NCI-H146 treated with DMSO at 0.1 percent for 48 hours (cell line): ENCODE measurements around the gene HBQ1.
"Not testable (repeated sequence)": the region's sequence is repeated elsewhere in the genome, so short reads cannot be mapped to it uniquely, and the experiment has no call there.

Experiments used
- DNase-seq: peaks from one replicate; lab custom pipeline; 2025; ENCODE audit not compliant: unreplicated experiment; lab: John Stamatoyannopoulos, UW

The HBQ1 gene

GRCh38 chr16:160242-160641 lies 20.0 kb upstream of the HBQ1 start:
- DNase-seq, result not testable (repeated sequence)

DNA sequence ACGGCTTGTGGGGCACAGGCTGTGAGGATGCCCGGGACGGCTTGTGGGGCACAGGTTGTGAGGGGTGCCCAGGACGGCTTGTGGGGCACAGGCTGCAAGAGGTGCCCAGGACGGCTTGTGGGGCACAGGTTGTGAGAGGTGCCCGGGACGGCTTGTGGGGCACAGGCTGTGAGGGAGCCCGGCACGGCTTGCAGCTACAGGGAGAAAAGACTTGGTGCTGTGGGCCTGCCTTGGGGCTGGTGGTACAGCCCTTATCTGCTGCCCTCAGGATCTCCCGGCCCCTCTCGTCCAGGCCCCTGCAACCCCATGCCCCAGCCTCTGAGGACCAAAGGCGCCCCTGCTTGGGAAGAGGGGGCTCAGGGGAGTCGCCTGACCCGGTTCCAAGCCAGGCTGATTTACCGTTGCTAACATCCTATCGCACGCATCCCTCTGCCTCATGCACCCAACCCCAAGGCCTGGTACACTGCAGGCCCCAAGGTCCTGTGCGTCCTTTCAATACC lies 19.5 kb upstream of the HBQ1 start:
- no peak for DNase-seq

GRCh38 chr16:162271-162991 lies 17.8 kb upstream of the HBQ1 start:
- DNase-seq, result no peak

DNA sequence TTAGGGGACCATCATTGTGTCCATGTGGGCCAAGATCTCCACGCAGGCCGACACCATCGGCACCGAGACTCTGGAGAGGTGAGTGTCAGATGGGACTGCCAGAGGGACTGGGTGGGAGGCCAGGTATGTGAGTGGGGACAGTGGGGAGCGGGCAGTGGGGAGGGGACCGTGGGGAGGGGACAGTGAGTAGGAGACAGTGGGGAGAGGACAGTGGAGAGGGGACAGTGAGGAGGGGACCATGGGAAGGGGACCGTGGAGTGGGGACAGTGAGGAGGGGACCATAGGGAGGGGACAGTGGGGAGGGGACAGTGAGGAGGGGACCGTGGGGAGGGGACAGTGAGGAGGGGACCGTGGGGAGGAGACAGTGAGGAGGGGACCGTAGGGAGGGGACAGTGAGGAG lies 17.1 kb upstream of the HBQ1 start:
- not testable (repeated sequence) for DNase-seq

- not testable (repeated sequence) for DNase-seq
These were observed 16.6 kb upstream of the HBQ1 start for GRCh38 chr16:163696-164095.

DNA sequence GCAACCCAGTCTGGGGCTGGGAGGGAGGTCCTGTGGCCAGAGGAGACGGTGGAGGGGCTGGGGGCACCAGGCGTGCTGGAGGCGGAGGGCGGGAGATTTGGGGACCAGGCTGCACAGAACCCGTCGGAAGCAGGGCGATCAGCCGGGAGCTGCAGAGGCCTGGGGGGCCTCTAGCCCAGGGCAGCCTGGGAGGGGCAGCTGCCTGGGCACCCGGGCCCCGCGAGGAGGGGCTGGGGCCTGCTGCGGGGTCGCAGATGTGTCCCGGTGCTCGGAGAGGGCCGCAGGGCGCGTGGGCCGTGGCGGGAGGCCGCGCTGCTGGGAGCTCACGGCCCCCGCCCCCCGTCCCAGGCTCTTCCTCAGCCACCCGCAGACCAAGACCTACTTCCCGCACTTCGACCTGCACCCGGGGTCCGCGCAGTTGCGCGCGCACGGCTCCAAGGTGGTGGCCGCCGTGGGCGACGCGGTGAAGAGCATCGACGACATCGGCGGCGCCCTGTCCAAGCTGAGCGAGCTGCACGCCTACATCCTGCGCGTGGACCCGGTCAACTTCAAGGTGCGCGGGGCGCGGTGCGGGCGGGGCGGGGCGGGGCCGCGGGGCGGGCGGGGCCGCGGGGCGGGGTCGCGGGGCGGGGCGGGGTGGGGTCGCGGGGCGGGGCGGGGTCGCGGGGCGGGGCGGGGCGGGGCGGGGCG lies 16.0 kb upstream of the HBQ1 start:
- DNase-seq, result not testable (repeated sequence)

GRCh38 chr16:164827-165538 lies 15.3 kb upstream of the HBQ1 start:
- no peak for DNase-seq

DNA sequence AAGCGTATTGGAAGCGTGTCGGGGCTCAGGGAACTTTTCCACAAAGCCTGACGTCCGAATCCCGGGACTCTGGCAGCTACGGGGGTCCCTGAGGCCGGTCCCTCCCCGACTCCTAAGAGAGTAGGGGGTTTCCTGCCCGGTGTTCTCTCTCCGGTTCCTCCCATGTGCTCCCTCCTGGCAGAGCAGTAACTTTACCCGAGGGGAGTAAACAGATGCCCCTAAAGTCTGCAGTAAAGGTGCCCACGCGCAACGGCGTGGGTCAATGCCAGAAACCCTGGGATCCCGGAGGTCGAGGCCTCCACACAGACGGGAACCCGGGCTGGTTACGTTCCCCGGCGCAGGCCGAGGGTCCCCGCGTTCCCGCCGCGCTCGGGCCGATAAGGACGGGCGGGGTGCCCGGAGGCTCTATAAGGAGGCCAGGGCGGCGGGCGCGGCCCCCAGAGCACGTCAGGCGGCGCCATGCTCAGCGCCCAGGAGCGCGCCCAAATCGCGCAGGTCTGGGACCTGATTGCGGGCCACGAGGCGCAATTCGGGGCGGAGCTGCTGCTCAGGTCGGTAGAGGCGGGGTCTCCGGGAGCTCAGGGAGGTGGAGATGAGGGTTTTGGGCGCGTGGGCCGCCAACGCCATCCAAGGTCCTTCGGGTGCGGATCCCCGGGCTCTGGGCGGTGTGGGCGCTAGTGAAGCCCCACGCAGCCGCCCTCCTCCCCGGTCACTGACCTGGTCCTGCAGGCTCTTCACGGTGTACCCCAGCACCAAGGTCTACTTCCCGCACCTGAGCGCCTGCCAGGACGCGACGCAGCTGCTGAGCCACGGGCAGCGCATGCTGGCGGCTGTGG lies 14.5 kb upstream of the HBQ1 start, which contains the start of gene HBM:
Gene HBM, plus strand, starts transcription at position 440 of the 836 bp plus-strand sequence. Its CDS starts 20 bp downstream, at position 460.
- no peak for DNase-seq

DNA sequence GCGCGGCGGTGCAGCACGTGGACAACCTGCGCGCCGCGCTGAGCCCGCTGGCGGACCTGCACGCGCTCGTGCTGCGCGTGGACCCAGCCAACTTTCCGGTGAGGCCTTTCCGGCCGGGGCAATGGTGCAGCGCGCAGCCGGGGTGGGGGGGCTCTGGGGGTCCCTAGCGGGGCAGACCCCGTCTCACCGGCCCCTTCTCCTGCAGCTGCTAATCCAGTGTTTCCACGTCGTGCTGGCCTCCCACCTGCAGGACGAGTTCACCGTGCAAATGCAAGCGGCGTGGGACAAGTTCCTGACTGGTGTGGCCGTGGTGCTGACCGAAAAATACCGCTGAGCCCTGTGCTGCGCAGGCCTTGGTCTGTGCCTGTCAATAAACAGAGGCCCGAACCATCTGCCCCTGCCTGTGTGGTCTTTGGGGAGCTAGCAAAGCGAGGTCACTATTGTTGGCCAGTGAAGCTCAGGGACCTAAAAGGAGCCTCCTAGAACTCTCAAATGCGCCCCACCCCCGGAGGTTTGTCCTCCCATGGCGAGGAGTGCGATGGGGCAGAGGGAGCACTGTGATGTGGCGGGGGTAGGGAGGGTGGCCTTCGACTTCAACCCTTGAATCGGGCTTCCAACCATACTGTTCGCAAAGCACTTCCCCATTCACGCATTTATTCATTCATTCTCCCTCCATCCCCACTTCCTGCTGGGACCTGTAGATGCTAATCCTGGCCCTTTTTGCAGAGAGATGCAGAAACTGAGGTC lies 13.7 kb upstream of the HBQ1 start:
- DNase-seq, result no peak

DNA sequence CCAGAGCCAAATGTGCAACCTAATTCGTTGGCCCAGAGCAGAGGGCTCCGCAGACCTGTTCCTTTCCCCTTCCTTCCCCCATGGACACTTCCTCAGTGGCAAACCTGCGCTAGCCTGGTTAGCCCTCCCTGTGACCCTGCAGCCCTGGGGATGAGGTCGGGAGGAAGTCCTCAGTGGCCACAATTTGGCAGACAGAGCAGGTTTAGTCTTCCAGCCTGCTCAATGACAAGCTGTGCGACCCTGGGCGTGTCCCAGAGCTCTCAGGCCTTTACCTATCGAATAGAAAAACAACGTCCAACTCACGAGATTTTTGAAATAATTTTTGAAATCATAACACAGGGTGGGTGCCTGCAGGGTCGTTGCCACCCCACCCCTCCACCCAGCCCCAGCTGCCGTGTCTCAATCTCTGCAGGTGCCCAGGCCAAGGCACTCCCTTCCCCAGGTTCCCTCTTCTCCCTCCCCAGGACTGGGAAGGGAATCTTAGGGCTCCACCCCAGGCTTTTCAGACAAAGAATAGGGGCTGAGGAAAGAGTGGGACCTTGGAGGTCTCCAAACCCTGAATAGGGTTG lies 13.1 kb upstream of the HBQ1 start:
- no peak for DNase-seq

- DNase-seq, result no peak
These were observed 11.8 kb upstream of the HBQ1 start for GRCh38 chr16:168424-168823.

DNA sequence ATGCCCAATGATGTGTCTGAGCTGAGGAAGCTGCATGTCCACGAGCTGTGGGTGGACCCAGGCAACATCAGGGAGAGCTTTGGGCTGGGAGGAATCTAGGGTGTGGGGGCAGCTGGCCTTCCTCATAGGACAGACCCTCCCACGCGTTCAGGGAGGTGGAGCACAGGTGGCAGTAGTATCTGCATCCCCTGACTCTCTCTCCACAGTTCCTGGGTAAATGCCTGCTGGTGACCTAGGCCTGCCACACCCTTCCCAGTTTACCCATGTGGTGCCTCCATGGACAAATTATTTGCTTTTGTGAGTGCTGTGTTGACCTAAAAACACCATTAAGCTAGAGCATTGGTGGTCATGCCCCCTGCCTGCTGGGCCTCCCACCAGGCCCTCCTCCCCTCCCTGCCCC lies 11.2 kb upstream of the HBQ1 start:
- peak; percentile 22 for DNase-seq

DNA sequence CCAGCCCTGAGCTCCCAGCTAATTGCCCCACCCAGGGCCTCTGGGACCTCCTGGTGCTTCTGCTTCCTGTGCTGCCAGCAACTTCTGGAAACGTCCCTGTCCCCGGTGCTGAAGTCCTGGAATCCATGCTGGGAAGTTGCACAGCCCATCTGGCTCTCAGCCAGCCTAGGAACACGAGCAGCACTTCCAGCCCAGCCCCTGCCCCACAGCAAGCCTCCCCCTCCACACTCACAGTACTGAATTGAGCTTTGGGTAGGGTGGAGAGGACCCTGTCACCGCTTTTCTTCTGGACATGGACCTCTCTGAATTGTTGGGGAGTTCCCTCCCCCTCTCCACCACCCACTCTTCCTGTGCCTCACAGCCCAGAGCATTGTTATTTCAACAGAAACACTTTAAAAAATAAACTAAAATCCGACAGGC lies 10.2 kb upstream of the HBQ1 start:
- not testable (repeated sequence) for DNase-seq

DNA sequence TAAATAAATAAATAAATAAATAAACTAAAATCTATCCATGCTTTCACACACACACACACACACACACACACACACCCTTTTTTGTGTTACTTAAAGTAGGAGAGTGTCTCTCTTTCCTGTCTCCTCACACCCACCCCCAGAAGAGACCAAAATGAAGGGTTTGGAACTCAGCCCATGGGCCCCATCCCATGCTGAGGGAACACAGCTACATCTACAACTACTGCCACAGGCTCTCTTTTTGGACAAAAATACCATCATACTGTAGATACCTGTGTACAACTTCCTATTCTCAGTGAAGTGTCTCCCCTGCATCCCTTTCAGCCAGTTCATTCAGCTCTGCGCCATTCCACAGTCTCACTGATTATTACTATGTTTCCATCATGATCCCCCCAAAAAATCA lies 9.5 kb upstream of the HBQ1 start:
- no peak for DNase-seq

DNA sequence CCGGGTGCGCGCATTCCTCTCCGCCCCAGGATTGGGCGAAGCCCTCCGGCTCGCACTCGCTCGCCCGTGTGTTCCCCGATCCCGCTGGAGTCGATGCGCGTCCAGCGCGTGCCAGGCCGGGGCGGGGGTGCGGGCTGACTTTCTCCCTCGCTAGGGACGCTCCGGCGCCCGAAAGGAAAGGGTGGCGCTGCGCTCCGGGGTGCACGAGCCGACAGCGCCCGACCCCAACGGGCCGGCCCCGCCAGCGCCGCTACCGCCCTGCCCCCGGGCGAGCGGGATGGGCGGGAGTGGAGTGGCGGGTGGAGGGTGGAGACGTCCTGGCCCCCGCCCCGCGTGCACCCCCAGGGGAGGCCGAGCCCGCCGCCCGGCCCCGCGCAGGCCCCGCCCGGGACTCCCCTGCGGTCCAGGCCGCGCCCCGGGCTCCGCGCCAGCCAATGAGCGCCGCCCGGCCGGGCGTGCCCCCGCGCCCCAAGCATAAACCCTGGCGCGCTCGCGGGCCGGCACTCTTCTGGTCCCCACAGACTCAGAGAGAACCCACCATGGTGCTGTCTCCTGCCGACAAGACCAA lies 7.8 kb upstream of the HBQ1 start, which contains the start of gene HBA2:
Gene HBA2, plus strand, starts transcription at position 503 of the 568 bp plus-strand sequence. Its CDS starts 37 bp downstream, at position 540.
- not testable (repeated sequence) for DNase-seq

GRCh38 chr16:173211-173854 lies 6.9 kb upstream of the HBQ1 start:
- DNase-seq, result not testable (repeated sequence)

GRCh38 chr16:173928-174769 lies 6.1 kb upstream of the HBQ1 start:
- DNase-seq, result not testable (repeated sequence)
